GM23248 (cell line): ENCODE measurements around the gene INAFM2. TPM values are rescaled to one million over a fixed set of nuclear protein-coding genes. Genes with fewer than 3 reads are reported as not detected.
A peak's percentile ranks its signal among the peaks of the same experiment; 100 is the strongest.

Experiments used
- DNase-seq: peaks from one replicate; pipeline ENCODE4 v3.0.0-alpha.2; 2015
- H2AFZ ChIP-seq: fragments of 200-600 bp; sonication (generic); 2 replicates; pipeline ENCODE4 v1.6.1; 2016; ENCODE audit warnings: antibody characterized with exemption
- H3F3A ChIP-seq: fragments of 200-600 bp; sonication (generic); 2 replicates; pipeline ENCODE4 v1.6.1; 2016; ENCODE audit warnings: mild to moderate bottlenecking, antibody characterized with exemption, mixed run types; ENCODE audit not compliant: insufficient read depth
- H3K27ac ChIP-seq: fragments of 200-600 bp; sonication (generic); 2 replicates; pipeline ENCODE4 v1.5.1; 2016; ENCODE audit warnings: mild to moderate bottlenecking
- H3K27me3 ChIP-seq: fragments of 200-600 bp; sonication (generic); replicated peaks from 2 replicates; pipeline ENCODE4 v1.6.1; 2016; ENCODE audit warnings: mild to moderate bottlenecking; ENCODE audit not compliant: insufficient read depth
- H3K36me3 ChIP-seq: fragments of 200-600 bp; sonication (generic); 2 replicates; pipeline ENCODE4 v1.6.1; 2016; ENCODE audit warnings: low read depth, mild to moderate bottlenecking
- H3K4me1 ChIP-seq: fragments of 200-600 bp; sonication (generic); 2 replicates; pipeline ENCODE4 v1.6.1; 2016; ENCODE audit warnings: mild to moderate bottlenecking; ENCODE audit not compliant: insufficient read depth
- H3K4me2 ChIP-seq: fragments of 200-600 bp; sonication (generic); one replicate; pipeline ENCODE4 v1.6.1; 2016; ENCODE audit warnings: mild to moderate bottlenecking; ENCODE audit not compliant: unreplicated experiment
- H3K4me3 ChIP-seq: fragments of 200-600 bp; sonication (generic); 2 replicates; pipeline ENCODE4 v1.5.1; 2016; ENCODE audit warnings: mild to moderate bottlenecking
- H3K79me2 ChIP-seq: fragments of 200-600 bp; sonication (generic); 2 replicates; pipeline ENCODE4 v1.6.1; 2016; ENCODE audit warnings: mild to moderate bottlenecking; ENCODE audit not compliant: insufficient read depth
- H3K9ac ChIP-seq: fragments of 200-600 bp; sonication (generic); 2 replicates; pipeline ENCODE4 v1.6.1; 2016; ENCODE audit warnings: mild to moderate bottlenecking
- H3K9me2 ChIP-seq: fragments of 200-600 bp; sonication (generic); 2 replicates; pipeline ENCODE4 v1.6.1; 2016; ENCODE audit warnings: mixed run types, mild to moderate bottlenecking, moderate library complexity; ENCODE audit not compliant: insufficient read depth
- H3K9me3 ChIP-seq: fragments of 200-600 bp; sonication (generic); one replicate; pipeline ENCODE4 v1.6.1; 2017; ENCODE audit warnings: low read depth
- H4K20me1 ChIP-seq: fragments of 200-600 bp; sonication (generic); 2 replicates; pipeline ENCODE4 v1.6.0; 2016; ENCODE audit not compliant: insufficient read depth
- EZH2 ChIP-seq: fragments of 200-600 bp; sonication (generic); IDR thresholded peaks from 2 replicates; pipeline ENCODE4 v1.6.1; 2018; ENCODE audit warnings: antibody characterized with exemption, mild to moderate bottlenecking; ENCODE audit not compliant: insufficient read depth, poor library complexity, severe bottlenecking
- EZH2phosphoT487 ChIP-seq: fragments of 200-600 bp; sonication (generic); IDR thresholded peaks from 2 replicates; pipeline ENCODE4 v1.6.1; 2018; ENCODE audit warnings: antibody characterized with exemption, moderate library complexity, mild to moderate bottlenecking, low read depth; ENCODE audit not compliant: insufficient read depth
- WGBS, 2 experiments: methylation state at CpG; one replicate each; pipeline ENCODE4 v1.1.6; 2015 to 2017; ENCODE audit warnings: low lambda C conversion rate in 2 of 2, low coverage in 1 of 2; ENCODE audit errors: missing lambda C conversion rate in 2 of 2; 5-methylcytosine and 5-hydroxymethylcytosine counted together
- in situ Hi-C: fragments of 300-500 bp; cut with MboI; formaldehyde crosslinking; loops from 2 replicates; pipeline ENCODE4 v1.15.0; 2020
- polyA plus RNA-seq: library from polyadenylated mRNA; unstranded; fragments of >200 nt; fragmentation: Nextera tagmentation; extraction: Ambion mirVana; gene quantifications from 2 replicates; pipeline ENCODE4 v1.2.1, GENCODE V29; 2016
- total RNA-seq: library from RNA; depleted of rRNA; stranded (reverse); fragments of >200 nt; shearing (Covaris generic); gene quantifications from 2 replicates; pipeline ENCODE4 v1.2.3, GENCODE V29; 2014

Gene INAFM2
- total and polyA plus RNA-seq, 2 experiments from 2014 or later = 4.5 to 16.6 TPM

DNA sequence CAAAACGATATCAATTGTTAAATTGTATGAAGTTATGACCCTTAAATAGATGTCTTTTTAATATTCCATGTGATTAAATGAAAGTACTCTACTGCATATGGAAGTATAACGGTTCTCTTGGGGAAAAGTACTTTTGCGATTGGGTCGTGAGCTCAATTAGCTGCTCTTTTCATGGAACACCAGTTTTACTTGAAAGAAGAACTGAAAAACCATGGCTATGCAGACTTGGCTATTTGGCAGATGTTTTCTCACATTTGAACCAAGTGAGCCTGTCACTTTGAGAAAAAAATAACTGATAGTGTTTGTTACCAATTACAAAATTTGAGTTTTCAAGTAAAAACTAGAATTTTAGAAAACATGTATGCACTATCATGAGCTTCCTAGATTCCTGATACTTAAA, 5.9 kb upstream of the INAFM2 start:
- in situ Hi-C loops = no loop called here
- Histone ChIP-seq H4K20me1 (no peaks in the 10 kb centered on the region), H3K9me3 (no peaks in the 10 kb centered on the region), H3K4me3 (no peak overlapping the region), H3K27ac (no peak overlapping the region), H3K4me1 (peaks cover 27% of the 10 kb centered on the region), H3K79me2 (no peaks in the 10 kb centered on the region), H2AFZ (no peak overlapping the region), H3K36me3 (no peaks in the 10 kb centered on the region), H3K4me2 (no peak overlapping the region), H3K27me3 (no peaks in the 10 kb centered on the region), H3F3A (peaks cover 15% of the 10 kb centered on the region), H3K9ac (no peak overlapping the region), H3K9me2 (no peaks in the 10 kb centered on the region)
- TF ChIP-seq EZH2 (no peak), EZH2phosphoT487 (no peak)
- DNase-seq = no peak
- 68 to 74% methylated on average over 4 of the region's 4 CpGs for WGBS, 2 experiments

- Histone ChIP-seq H3K9me2 (no peaks in the 10 kb centered on the region), H3K27me3 (no peaks in the 10 kb centered on the region), H4K20me1 (no peaks in the 10 kb centered on the region), H3K79me2 (peaks cover 11% of the 10 kb centered on the region; the same call in 1 of the 2 replicates), H2AFZ (no peak overlapping the region), H3K9me3 (no peaks in the 10 kb centered on the region), H3K9ac (no peak overlapping the region), H3F3A (peaks cover 8% of the 10 kb centered on the region; the same call in 1 of the 2 replicates), H3K27ac (no peak overlapping the region), H3K4me1 (peaks cover 10% of the 10 kb centered on the region), H3K36me3 (no peaks in the 10 kb centered on the region), H3K4me3 (no peak overlapping the region), H3K4me2 (no peak overlapping the region)
- no peak for DNase-seq
- TF ChIP-seq EZH2phosphoT487 = no peak
- TF ChIP-seq EZH2 = no peak
- in situ Hi-C loops = no loop called here
- 62 to 100% methylated on average over 1 of the region's 1 CpG for WGBS, 2 experiments
Measured at GRCh38 chr15:40320409-40320808, 3.1 kb upstream of the INAFM2 start.

GRCh38 chr15:40320931-40321371, 2.5 kb upstream of the INAFM2 start:
- WGBS, 2 experiments = 0 to 6% methylated on average over 2 of the region's 2 CpGs
- no peak overlapping the region for H3K27ac ChIP-seq
- H3K36me3 ChIP-seq = no peaks in the 10 kb centered on the region
- no peak overlapping the region for H3K4me3 ChIP-seq
- H3K27me3 ChIP-seq = no peaks in the 10 kb centered on the region
- H3K9me2 ChIP-seq = no peaks in the 10 kb centered on the region
- peak; percentile 81 for DNase-seq
- no peak overlapping the region for H3K9ac ChIP-seq
- H3K79me2 ChIP-seq = peaks cover 16% of the 10 kb centered on the region
- H3F3A ChIP-seq = peaks cover 8% of the 10 kb centered on the region; the same call in 1 of the 2 replicates
- no peaks in the 10 kb centered on the region for H3K9me3 ChIP-seq
- no peak overlapping the region for H2AFZ ChIP-seq
- no peaks in the 10 kb centered on the region for H4K20me1 ChIP-seq
- TF ChIP-seq EZH2 (no peak), EZH2phosphoT487 (no peak)
- H3K4me2 ChIP-seq = no peak overlapping the region
- in situ Hi-C loops = no loop called here
- H3K4me1 ChIP-seq = peaks cover 11% of the 10 kb centered on the region

DNA sequence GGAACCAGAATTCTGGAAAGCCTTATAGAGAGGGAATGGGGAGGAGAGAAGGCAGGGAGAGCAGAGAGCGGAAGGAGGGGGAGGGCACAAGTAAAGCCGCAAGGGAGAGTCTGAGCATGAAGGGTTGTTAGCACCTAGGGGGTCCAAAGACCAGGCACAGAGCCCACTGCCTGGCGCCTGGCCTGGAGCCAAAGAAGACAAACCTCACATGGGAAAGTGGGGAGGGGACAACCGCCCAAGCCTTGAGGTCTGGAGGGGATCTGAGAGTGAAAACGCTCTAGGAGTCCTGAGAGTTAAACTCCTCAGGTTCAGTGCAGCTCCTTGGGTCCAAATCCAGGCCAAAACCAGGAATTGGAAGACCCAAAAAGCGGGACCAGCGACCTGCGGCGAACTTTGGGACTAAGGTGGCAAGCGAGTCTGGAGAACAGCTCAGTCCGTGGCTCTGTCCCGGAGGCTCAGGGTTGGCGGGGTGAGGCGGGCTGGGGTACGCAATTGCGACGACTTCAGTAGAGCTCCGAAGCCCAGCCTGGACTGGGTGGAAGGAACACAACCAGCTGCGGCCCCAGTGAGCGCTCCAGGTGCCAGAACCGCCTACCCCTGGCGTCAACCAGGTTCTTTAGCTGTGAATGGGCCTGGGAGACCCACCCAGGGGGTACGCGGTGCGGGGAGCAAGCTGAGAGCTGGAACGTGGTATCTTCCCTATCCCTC, 807 bp upstream of the INAFM2 start:
- H3K27ac ChIP-seq = no peak overlapping the region
- TF ChIP-seq EZH2 (no peak), EZH2phosphoT487 (no peak)
- DNase-seq = no peak

More for the DNA sequence above, 807 bp upstream of the INAFM2 start:
- Histone ChIP-seq H3K36me3 (no peaks in the 10 kb centered on the region), H4K20me1 (no peaks in the 10 kb centered on the region), H3K4me3 (peak overlapping the region; percentile 73), H3K9me2 (no peaks in the 10 kb centered on the region), H3K4me1 (peaks cover 22% of the 10 kb centered on the region), H3K27me3 (no peaks in the 10 kb centered on the region), H3K79me2 (peaks cover 25% of the 10 kb centered on the region), H3K4me2 (peak overlapping the region; percentile 45), H3K9ac (no peak overlapping the region), H2AFZ (no peak overlapping the region), H3F3A (peaks cover 8% of the 10 kb centered on the region; the same call in 1 of the 2 replicates), H3K9me3 (no peaks in the 10 kb centered on the region)
- in situ Hi-C loops = no loop called here
- 34 to 38% methylated on average over 19 to 26 of the region's 26 CpGs for WGBS, 2 experiments
